Hindlimb muscle (tissue), 1 donor: Measurements from ENCODE around the gene MAPK1. TPM values are rescaled to one million over a fixed set of nuclear protein-coding genes. Genes with fewer than 3 reads are reported as not detected.
A peak's percentile ranks its signal among the peaks of the same experiment; 100 is the strongest.
"Not testable (repeated sequence)": the region's sequence is repeated elsewhere in the genome, so short reads cannot be mapped to it uniquely, and the experiment has no call there.

Experiments
- DNase-seq: peaks from one replicate; pipeline ENCODE4 v3.0.0-alpha.2; 2013
- polyA plus RNA-seq: library from polyadenylated mRNA; unstranded; fragments of 120-200 nt; gene quantifications from one replicate; pipeline ENCODE4 v1.2.1, GENCODE V29; 2013; ENCODE audit not compliant: insufficient read length

The MAPK1 gene
- polyA plus RNA-seq, 1 donor = 126 TPM

DNA sequence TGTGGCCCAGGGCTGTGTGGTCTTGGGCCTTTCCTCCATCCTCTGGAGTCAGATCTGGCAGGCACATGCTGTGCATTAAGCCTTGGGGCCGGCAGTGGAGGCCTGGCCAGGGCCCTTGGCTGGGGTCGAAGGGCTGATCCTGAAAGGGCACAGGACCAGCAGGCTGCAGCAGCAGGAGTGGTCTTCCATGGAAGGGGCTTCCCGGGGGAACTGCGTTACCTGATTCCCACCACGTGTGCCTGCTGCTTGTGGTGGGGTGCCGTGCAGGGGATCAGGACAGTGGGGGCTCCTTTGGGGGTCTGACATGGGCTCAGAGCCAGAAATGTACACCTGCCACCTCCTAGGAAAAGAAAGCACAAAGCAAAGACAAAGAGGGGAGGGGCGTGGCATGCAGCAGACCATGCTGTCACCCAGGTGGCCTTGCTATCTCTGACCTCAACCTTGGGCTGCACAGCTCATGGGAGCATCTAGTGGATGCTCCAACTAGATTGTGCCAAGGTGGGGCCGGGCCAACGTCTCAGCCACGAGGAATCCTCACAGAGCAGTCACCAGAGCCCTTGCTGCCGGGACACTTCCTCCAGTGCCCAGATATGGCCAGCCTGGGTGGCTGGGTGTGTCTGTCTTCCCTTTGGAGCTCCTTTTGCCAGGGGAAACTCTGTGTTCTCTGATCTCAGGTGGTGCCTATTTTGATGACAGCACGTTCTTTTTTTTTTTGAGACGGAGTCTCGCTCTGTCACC, 113.9 kb downstream of the MAPK1 start:
- no peak for DNase-seq

- DNase-seq = no peak
Observed at GRCh38 chr22:21752276-21752675, 115.2 kb downstream of the MAPK1 start.

- DNase-seq = no peak
Observed at GRCh38 chr22:21745948-21746347, 121.5 kb downstream of the MAPK1 start.

DNA sequence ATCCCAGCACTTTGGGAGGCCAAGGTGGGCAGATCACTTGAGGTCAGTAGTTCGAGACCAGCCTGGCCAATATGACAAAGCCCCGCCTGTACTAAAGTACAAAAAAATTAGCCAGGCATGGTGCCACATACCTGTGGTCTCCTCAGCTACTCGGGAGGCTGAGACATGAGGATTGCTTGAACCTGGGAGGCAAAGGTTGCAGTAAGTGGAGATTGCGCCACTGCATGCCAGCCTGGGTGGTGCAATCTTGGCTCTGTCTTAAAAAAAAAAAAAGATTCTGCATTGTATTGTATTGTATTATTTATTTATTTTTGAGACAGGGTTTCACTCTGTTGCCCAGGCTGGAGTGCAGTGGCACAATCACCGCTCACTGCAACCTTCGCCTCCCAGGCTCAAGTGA, 122.5 kb downstream of the MAPK1 start:
- not testable (repeated sequence) for DNase-seq

DNA sequence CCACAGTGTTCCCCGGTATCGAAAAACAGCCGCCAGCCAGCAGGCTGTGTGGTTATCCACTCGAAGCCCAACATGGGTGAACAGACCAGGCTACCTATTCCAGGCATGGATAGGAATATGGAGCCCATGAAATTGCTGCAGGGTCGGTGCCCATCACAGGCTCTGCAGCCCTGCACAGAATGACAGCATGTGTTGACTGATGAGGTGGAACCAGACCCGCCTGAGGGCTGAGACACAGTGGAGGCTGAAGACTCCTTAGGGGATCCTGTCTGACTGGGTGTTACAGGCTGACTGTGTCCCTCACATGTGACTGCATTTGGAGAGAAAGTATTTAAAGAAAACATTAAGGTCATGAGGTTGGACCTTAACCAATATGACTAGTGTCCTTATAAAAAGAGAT, 125.7 kb downstream of the MAPK1 start:
- DNase-seq = no peak

GRCh38 chr22:21741059-21741458, 126.4 kb downstream of the MAPK1 start:
- DNase-seq = no peak

- DNase-seq = no peak
Observed at GRCh38 chr22:21739828-21740377, 127.5 kb downstream of the MAPK1 start.

- no peak for DNase-seq
Observed at GRCh38 chr22:21738966-21739365, 128.5 kb downstream of the MAPK1 start.

DNA sequence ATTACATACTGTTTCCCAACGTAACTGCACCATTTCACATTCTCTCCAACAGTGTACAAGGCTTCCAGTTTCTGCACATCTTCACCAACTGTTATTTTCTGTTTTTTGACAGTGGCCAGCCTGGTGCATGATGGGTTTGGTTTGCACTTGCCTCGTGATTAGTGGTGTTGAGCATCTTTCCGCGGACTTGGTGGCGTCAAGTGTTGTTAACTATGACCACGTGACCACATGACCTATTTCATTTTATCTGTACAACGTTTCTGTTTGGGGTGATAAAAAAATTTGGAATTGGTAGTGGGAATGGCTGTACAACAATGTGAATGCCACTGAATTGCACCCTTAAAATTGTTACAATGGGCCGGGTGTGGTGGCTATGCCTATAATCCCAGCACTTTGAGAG, 129.4 kb downstream of the MAPK1 start:
- no peak for DNase-seq

DNA sequence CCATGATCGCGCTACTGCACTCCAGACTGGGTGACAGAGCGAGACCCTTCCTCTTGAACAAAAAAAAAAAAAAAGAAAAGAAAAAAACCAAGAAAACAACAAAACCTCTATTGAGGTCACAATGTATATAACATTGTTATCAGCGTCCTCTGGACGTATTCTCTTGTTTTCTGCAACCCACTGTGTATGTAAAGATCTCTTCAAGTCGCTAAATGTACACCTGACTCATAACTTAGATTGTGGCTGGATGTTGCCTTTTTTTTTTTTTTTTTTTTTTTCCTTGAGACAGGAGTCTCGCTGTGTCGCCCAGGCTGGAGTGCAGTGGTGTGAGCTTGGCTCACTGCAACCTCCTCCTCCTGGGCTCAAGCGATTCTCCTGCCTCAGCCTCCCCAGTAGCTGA, 130.5 kb downstream of the MAPK1 start:
- no peak for DNase-seq

- no peak for DNase-seq
Observed at GRCh38 chr22:21736084-21736642, 131.3 kb downstream of the MAPK1 start.

DNA sequence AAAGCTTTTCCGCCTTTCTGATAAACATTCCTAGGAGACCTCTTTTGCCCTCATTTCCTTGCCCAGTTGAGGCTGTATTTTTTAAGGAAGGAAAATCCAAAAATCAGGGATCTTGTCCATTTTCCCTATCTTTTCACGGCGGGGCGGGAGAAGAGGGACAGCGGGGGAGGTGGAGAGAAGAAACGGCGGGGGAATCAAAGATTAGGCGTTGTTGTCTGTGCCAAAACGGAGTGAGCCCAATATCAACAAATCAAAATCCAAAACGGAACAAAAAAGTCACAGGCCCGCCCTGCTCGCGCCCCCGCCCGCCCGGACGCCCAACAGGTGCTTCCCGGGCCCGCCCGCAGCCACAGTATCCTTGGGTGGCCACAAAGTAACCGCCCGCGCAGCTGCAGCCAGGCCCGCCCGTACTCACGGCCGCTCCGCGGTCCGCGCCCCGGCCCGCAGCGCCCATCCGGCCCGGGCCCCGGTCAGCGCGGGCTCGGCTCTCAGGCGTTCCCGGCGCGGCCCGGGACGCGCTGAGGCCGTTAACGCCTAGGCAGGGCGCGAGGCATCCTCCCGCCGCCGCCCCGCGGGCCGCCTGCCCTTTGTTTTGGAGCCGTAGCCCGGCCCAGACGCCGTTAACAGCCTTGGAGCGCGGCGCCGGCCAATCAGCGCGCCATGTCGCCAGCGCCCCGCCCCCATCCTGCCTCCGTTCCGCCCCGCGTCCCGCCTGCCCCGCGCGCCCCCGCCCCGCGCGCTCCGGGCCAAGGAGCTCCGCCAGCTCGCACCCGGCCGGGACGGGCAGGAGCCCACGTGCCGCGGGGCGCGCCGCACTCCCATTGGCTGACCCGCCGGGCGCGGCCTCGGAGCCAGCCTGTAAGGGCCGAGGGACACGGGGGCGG, 132.0 kb downstream of the MAPK1 start, which contains the start of gene YPEL1:
TSS of gene YPEL1 (minus strand) at position 595 of the 884 bp plus-strand sequence. CDS start 25,050 bp downstream, outside the sequence.
- peak; percentile 98 for DNase-seq

- no peak for DNase-seq
Observed at GRCh38 chr22:21734540-21735199, 132.8 kb downstream of the MAPK1 start.

DNA sequence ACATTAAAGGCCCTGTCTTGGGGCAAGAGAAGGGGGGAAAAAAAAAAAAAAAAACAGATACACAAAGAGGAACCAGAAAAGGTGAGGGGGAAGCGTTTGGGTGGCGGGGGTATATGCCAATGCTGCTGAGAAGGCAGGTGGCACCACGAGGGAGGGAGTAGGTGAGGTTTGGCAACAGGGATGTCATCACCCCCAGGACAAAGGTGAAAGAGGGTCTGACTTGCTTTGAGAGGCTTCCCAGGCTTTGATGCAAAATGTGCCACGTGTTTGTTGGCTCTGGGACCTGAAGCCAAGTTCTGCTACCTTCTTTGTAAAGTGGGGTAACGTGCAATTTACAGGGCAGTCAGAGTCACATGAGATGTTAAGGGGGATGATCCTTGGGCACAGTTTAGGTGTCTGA, 135.9 kb downstream of the MAPK1 start:
- DNase-seq = no peak

DNA sequence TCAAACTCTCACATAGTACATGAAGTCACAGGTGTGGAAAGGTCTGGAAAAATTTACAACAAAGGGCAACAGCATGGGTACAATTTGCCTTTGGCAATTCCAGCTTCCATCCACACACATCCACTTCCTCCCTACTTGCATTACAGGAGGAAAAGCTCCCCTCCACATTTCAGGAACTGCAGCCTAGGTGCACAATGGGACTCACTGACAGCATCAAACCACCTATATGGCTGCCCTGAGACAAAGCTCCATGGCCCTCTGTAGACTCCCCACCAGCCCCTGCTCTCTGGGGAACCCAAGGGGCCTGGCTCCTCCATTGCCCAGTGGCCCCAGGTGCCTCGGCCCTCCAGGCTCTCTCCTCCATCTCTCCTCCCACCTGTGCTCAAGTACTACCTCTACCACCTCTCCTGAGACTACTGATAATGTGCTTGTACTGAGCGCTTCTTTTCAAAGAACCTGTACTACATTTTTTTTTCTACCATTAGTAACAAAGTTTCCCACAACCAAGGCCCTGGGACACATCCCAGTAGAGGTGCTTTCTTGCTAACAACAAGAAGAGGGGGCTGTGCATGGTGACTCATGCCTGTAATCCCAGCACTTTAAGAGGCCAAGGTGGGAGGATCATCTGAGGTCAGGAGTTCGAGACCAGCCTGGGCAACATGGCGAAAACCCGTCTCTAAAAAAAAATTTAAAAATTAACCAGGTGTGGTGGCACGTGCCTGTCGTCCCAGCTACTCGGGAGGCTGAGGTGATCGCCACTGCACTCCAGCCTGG, 136.7 kb downstream of the MAPK1 start:
- DNase-seq = no peak

DNA sequence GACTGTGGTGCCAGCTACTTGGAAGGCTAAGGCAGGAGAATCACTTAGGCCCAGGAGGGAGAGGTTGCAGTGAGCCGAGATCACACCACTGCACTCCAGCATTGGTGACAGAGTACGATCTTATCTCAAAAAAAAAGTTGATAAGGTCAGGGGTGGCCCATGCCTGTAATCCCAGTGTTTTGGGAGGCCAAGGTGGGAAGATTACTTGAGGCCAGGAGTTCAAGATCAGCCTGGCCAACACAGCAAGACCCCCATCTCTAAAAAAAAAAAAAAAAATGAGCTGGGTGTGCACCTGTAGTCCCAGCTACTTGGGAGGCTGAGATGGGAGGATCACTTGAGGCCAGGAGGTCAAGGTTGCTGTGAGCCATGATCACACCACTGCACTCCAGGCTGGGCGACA, 138.3 kb downstream of the MAPK1 start:
- DNase-seq = not testable (repeated sequence)

DNA sequence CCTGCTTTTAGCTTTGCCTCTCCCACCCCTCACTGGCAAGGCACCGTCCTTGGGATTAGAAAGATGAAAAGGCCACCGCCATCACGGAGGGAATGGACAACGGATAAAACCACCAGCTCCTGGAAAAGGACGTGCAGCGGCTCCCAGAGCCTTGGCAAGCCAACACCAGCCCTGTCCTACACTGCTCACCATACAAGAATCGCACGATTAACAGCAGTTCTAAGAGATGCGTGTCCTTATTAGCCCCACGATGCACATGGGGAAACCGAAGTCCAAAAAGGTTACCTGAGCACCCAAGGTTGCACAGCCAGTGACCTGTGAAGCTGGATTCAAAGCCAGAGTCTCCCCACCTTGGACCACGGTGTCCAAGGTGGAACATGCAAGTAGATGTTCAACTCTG, 139.2 kb downstream of the MAPK1 start:
- DNase-seq = no peak

- no peak for DNase-seq
Observed at GRCh38 chr22:21727768-21728167, 139.7 kb downstream of the MAPK1 start.

DNA sequence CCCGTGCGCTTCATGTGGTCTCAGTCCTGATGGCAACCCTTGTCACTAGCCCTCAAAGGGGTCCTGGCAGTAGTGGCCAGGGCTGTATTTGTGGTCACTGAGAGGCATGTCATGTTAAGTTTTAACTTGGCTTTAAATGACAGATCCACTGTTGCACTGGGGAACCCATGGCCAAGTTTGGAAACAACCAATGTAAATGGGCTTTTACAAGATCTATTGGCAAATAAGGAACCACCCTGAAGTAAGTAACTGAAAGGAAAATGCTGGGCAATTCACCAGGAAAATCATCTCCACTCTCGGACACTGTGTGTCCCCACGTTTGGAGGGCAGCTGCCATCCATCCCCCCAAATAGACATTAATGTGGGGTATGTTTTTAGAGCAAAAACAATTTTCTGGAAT, 140.3 kb downstream of the MAPK1 start:
- DNase-seq = no peak

- DNase-seq = no peak
Observed at GRCh38 chr22:21726650-21727049, 140.8 kb downstream of the MAPK1 start.

DNA sequence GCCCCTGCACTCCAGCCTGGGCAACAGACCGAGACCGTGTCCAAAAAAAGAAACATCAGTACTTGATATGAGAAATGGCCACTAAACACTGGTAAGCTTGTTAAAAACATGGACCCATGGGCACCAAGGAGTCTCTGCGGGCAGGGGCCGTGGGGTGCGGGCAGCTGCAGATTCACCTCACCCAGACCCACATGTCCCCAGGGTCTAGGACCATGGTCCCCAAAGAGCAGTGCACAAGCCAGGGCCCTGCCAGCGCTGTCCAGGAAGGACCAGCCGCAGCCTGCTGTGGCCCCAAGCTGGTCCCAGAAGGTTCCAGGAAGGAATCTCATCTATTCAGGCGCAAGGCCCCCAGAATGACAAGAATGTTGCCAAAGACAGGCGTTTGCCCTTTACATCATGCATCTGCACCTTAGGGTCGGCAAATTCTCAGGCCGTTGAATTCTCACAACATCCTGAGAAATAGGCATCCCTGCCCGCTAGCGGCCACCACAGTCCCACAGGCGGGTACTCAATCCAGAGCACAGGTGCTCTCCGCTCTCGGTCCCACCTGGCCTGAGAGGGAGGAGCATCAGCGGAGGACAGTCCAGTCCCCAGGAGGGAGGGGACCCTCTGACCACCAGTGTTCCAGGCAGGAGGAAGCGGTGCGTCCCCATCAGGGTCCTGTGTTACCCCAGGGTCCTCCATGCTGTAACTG, 141.3 kb downstream of the MAPK1 start:
- DNase-seq = no peak
